Hypothalamus (tissue), 51 donors: ENCODE results near the gene PTPN2.
"Not testable (repeated sequence)": the region's sequence is repeated elsewhere in the genome, so short reads cannot be mapped to it uniquely, and the experiment has no call there.

Experiments used
- DNase-seq, 51 donors: peaks; one replicate each; lab custom pipeline; 2025; lab: John Stamatoyannopoulos, UW

Gene PTPN2

GRCh38 chr18:12776821-12777471 lies 107.1 kb downstream of the PTPN2 start:
- DNase-seq, result no peak

GRCh38 chr18:12776415-12776814 lies 107.6 kb downstream of the PTPN2 start:
- DNase-seq, result not testable (repeated sequence)

DNA sequence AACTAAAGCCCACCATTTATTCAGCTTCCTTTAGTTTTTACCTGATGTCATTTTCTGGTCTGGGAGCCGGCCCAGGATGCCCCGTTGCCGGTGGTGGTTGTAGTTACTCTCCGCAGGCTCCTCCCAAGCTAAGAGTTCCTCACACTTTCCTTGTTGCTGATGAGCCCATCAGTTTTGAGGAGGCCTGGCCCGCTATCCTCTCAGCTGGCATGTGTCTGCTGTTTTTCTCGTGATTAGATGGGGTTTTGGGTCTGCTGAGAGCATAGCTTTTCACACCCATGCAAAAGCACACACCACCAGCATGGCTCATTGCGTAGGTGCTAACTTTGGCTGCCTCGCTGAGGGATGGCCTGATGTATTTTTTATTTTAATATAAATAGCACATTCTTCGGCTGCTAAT lies 109.1 kb downstream of the PTPN2 start:
- DNase-seq, result no peak

GRCh38 chr18:12773369-12773768 lies 110.7 kb downstream of the PTPN2 start:
- no peak for DNase-seq

- DNase-seq, result no peak
Observed at GRCh38 chr18:12772111-12772510, 111.9 kb downstream of the PTPN2 start.

DNA sequence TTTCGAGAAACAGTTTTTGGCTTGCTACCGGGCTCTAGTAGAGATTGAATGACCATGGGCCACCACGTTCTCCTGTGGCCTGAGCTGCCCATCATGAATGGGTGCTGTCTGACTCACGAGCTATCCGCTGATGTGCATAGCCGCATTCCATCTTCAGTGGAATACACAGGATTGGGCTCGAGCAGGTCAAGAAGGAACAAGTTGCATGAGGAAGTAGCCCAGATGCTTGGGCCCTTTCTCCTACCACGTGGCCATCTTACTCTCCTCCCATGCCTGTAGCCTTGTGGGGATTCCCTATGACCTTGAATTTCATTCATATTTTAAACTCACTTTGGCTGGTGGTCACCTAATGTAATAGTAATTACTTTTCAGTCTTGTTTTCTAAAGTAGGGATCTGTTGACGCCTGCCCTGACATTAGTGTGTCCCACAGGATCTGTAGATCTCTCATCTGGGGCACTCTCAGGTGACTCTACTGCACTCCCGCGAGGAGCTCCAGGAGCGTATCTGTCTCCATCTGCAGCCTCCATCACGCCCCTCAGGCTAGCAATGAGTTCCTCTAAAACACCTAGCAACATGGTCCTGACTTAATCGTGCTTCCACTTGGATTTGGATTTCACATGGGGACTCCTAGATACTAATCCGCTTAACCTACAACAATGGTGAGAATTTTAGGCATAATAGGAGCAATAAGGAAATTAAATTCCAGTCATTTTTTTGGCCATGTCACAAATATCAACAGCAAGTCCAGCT lies 113.4 kb downstream of the PTPN2 start:
- DNase-seq, result no peak

DNA sequence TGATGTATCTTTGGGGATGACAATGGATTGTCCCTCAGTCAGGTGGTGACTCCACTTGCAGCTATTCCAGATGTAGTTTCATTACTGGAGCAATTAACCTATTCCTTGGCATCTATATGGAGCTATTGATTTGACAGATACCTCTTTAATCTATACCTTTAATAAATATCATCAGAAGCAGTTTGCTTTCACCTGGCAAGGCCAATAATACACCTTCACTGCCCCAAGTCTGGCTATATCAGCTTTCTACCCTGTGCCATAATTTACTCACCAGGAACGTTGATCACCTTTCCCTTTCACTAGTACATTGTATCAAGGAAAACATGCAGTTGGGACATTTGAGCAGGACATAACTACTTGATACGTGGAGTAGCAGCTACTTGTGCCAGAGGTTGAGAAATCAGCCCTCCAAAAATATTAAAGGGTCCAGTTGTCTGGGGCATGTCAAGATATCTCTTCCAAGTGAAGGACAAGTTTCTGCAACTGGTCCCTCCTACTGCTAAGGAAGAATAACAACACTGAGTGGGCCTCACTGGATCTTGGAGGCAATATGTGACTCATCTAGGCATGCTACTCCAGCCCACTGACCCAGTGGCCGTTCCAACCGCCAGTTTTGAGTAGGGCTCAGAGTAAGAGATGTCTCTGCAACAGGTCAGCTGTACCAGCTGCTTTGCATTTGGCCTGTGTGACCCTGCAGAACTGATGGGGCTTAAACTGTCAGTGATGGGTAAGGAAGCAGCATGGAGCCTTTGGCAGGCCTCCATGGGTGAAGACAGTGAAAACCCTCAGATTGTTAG lies 114.2 kb downstream of the PTPN2 start:
- no peak for DNase-seq

- no peak for DNase-seq
Observed at GRCh38 chr18:12769136-12769535, 114.9 kb downstream of the PTPN2 start.

DNA sequence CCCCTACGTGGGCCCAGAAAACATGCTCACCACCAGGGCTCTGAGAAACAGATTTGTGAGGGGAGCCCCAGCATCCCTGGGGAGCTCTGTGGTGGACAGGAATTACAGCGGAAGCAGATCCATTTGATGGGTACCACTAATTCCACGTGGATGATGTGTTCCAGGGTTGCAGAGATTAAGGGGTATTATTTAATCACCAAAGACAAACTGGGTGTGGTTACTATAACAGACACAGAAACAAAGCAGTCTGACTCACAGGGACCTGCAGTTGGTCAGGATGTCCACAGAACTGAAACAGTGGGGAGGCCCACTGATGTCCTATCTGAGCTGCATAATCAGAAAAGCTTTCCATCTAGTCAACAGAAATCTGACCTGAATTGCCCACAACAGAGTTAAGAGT lies 115.4 kb downstream of the PTPN2 start:
- no peak for DNase-seq

- no peak for DNase-seq
Observed at GRCh38 chr18:12767580-12768155, 116.4 kb downstream of the PTPN2 start.

GRCh38 chr18:12766986-12767433 lies 117.0 kb downstream of the PTPN2 start:
- DNase-seq, result no peak

GRCh38 chr18:12765586-12765985 lies 118.5 kb downstream of the PTPN2 start:
- no peak for DNase-seq

DNA sequence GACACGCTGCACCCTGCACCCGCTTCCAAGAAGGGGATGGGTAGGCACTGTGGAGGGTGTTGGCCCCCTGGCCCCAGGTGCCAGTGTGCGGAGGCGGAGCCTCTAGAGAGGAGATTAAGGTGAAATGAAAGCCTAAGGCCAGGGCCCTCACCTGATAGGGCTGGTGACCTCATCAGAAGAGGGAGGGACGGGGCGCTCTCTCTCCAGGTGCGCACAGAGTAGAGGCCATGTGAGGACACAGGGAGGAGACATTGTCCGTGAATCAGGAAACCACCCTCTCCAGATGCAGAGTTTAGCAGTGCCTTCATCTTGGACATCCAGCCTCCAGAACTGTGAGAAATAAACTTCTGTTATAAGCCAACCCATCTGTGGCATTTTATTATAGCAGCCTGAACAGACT lies 118.9 kb downstream of the PTPN2 start:
- no peak for DNase-seq

DNA sequence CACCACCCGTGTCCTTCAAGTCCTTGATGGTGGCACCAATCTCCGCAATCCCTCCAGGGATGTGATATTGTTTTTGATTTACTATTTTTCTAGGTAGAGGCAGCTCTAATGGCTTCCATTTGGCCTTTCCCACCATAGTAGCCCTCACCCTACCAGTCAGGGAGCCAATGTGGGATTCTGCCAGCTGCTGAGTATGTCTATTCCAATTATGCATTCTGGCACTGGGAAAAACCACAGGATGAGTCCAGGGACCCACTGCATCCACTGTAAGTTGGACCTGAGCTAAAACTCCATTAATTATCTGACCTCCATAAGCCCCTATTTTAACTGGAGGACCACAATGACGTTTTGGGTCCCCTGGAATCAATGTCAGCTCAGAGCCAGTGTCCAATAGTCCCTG lies 125.5 kb downstream of the PTPN2 start:
- DNase-seq, result not testable (repeated sequence)

- not testable (repeated sequence) for DNase-seq
Observed at GRCh38 chr18:12756619-12757239, 127.3 kb downstream of the PTPN2 start.

DNA sequence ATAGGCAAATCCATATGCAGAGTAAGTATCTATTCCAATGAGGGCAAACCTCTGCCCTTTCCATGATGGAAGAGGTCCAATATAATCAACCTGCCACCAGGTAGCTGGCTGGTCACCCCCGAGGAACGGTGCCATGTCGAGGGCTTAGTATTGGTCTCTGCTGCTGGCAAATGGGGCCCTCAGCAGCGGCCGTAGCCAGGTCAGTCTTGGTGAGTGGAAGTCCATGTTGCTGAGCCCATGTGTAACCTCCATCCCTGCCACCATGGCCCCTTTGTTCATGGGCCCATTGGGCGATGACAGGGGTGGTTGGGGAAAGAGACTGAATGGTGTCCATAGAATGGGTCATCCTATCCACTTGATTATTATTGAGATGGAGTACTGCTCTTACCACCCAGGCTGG lies 128.4 kb downstream of the PTPN2 start:
- not testable (repeated sequence) for DNase-seq

DNA sequence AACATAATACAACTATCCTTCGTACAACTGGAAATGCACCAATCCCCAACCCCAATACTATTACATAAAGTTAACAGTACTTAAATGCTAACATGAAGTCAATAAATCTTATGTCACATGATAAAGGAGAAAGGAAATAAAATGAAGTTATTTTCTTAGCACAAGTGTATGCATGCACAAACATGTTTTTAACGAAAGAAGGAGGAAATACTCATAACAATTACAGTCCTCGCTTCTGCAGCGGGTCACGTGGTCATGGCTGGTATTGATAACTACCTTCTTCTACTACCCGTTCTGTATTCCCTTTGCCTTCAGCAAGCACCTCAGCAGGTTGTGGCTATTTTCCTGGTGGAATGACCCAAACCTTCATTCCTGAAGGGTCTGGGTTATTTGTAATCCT lies 129.5 kb downstream of the PTPN2 start:
- DNase-seq, result no peak

DNA sequence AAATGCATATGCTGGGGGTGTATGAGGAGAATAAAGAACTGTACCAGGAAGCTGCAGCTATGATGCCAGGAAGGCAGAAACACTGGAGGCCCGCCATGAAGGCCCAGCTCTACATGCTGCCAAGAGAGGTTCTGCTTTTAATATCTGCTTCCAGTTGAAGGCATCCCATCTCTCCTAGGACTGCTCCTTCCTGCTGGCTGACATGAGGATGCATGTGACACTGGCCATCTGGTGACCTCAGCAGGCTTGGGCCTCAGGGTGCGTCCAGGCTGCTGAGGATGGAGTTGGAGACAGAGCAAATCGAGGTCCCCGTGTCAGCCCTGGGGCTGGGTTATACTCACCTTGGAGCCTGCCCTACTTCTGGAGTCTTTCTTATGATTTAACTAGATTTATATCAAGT lies 132.1 kb downstream of the PTPN2 start:
- DNase-seq, result no peak

GRCh38 chr18:12751503-12751884 lies 132.5 kb downstream of the PTPN2 start:
- DNase-seq, result no peak

DNA sequence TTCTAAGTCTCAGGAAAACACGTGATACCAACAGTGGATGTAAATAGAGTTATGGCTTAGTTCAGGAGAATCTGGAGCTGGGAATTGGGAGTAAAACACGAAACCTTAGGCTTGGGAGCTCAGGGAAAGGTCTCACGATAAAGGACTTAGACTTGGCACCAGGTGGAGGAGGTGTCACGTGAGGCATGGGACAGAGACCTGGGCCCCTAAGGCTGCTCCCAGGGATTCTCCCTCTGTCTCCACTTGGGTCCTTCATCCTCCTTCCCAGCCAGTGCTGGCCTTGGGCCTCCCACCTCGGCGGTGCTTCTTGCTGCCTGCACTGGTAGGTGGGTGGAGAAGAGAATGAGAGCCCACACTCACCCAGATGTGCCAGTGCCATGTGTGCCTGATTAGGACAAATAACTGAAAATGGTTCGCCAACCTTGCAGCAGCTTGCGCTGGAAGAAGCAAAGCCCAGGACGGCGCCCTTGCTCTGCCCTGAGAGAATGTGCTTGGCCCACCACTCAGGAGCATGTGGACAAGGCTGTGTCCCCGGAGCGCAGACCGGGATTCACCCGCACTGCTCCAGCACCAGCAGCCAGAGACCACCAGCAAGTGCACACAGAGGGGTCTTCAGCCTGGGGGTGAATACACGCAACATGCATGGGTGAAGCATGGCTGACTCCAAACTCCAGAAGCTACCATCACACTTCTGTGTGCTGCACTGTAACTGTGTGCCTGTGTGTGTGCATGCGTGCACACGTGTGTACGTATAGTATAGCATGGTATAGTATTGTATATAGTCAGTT lies 133.1 kb downstream of the PTPN2 start:
- no peak for DNase-seq
